ENCODE measurements around the gene LIF.
A peak's percentile ranks its signal among the peaks of the same experiment; 100 is the strongest.

The LIF gene

GRCh38 chr22:30262917-30263741, 16.6 kb upstream of the LIF start:
- FAIRE-seq: no peak
- no peak for DNase-seq (ENCODE audit: insufficient read length, low spot score)
- no peak for TF ChIP-seq POLR2A (IDR thresholded peaks at IDR 0.05; ENCODE audit: low read depth, low read length)

- DNase-seq (ENCODE audit: insufficient read length, low spot score) (no peak), FAIRE-seq (no peak)
- TF ChIP-seq POLR2A (IDR thresholded peaks at IDR 0.05; ENCODE audit: low read depth, low read length): no peak
These were observed 15.6 kb upstream of the LIF start for GRCh38 chr22:30262112-30262511.

GRCh38 chr22:30261134-30261533, 14.6 kb upstream of the LIF start:
- TF ChIP-seq POLR2A (IDR thresholded peaks at IDR 0.05; ENCODE audit: low read depth, low read length): no peak
- no peak for FAIRE-seq
- DNase-seq (ENCODE audit: insufficient read length, low spot score): no peak

- DNase-seq (ENCODE audit: insufficient read length, low spot score): no peak
- no peak for FAIRE-seq
- no peak for TF ChIP-seq POLR2A (IDR thresholded peaks at IDR 0.05; ENCODE audit: low read depth, low read length)
These were observed 14.1 kb upstream of the LIF start for GRCh38 chr22:30260682-30261081.

GRCh38 chr22:30260276-30260675, 13.7 kb upstream of the LIF start:
- DNase-seq (ENCODE audit: insufficient read length, low spot score): no peak
- FAIRE-seq: no peak
- TF ChIP-seq POLR2A (IDR thresholded peaks at IDR 0.05; ENCODE audit: low read depth, low read length): no peak

- FAIRE-seq: no peak
- no peak for TF ChIP-seq POLR2A (IDR thresholded peaks at IDR 0.05; ENCODE audit: low read depth, low read length)
- no peak for DNase-seq (ENCODE audit: insufficient read length, low spot score)
These were observed 7.8 kb upstream of the LIF start for GRCh38 chr22:30254314-30254713.

- no peak for TF ChIP-seq POLR2A (IDR thresholded peaks at IDR 0.05; ENCODE audit: low read depth, low read length)
- no peak for FAIRE-seq
- DNase-seq (ENCODE audit: insufficient read length, low spot score): no peak
These were observed 6.8 kb upstream of the LIF start for GRCh38 chr22:30253205-30253852.

- DNase-seq (ENCODE audit: insufficient read length, low spot score) (peak; percentile 45), FAIRE-seq (no peak)
- TF ChIP-seq POLR2A (IDR thresholded peaks at IDR 0.05; ENCODE audit: low read depth, low read length): no peak
These were observed 6.0 kb upstream of the LIF start for GRCh38 chr22:30252411-30253204.

- DNase-seq (ENCODE audit: insufficient read length, low spot score): no peak
- no peak for FAIRE-seq
These were observed 5.2 kb upstream of the LIF start for GRCh38 chr22:30251711-30252110.

GRCh38 chr22:30250661-30251267, 4.2 kb upstream of the LIF start:
- peak; percentile 84 for DNase-seq (ENCODE audit: insufficient read length, low spot score)
- TF ChIP-seq POLR2A (IDR thresholded peaks at IDR 0.05; ENCODE audit: low read depth, low read length): no peak
- FAIRE-seq: no peak

More at GRCh38 chr22:30251711-30252110, 5.2 kb upstream of the LIF start:
- no peak for TF ChIP-seq POLR2A (IDR thresholded peaks at IDR 0.05; ENCODE audit: low read depth, low read length)

GRCh38 chr22:30250039-30250565, 3.5 kb upstream of the LIF start:
- DNase-seq (ENCODE audit: insufficient read length, low spot score) (no peak), FAIRE-seq (no peak)
- no peak for TF ChIP-seq POLR2A (IDR thresholded peaks at IDR 0.05; ENCODE audit: low read depth, low read length)

- TF ChIP-seq POLR2A (IDR thresholded peaks at IDR 0.05; ENCODE audit: low read depth, low read length): no peak
- DNase-seq (ENCODE audit: insufficient read length, low spot score): no peak
- FAIRE-seq: no peak
These were observed 2.8 kb upstream of the LIF start for GRCh38 chr22:30249049-30250038.
